GM12875 (cell line): Measurements from ENCODE around the gene GMPPB.

Experiments used
- H3K4me3 ChIP-seq: one replicate; pipeline ENCODE4 v1.5.1; 2011; ENCODE audit warnings: low read depth, low read length, control low read depth
- CTCF ChIP-seq: IDR thresholded peaks from 2 replicates; pipeline ENCODE4 v1.5.1; 2011; ENCODE audit warnings: low read depth, mild to moderate bottlenecking, control low read depth, inconsistent platforms, low read length, moderate library complexity, borderline replicate concordance; ENCODE audit not compliant: insufficient read depth

The GMPPB gene

GRCh38 chr3:49674497-49674983 lies 49.2 kb downstream of the GMPPB start:
- TF ChIP-seq CTCF, result no peak
- peak overlapping the region; percentile 83 for H3K4me3 ChIP-seq

DNA sequence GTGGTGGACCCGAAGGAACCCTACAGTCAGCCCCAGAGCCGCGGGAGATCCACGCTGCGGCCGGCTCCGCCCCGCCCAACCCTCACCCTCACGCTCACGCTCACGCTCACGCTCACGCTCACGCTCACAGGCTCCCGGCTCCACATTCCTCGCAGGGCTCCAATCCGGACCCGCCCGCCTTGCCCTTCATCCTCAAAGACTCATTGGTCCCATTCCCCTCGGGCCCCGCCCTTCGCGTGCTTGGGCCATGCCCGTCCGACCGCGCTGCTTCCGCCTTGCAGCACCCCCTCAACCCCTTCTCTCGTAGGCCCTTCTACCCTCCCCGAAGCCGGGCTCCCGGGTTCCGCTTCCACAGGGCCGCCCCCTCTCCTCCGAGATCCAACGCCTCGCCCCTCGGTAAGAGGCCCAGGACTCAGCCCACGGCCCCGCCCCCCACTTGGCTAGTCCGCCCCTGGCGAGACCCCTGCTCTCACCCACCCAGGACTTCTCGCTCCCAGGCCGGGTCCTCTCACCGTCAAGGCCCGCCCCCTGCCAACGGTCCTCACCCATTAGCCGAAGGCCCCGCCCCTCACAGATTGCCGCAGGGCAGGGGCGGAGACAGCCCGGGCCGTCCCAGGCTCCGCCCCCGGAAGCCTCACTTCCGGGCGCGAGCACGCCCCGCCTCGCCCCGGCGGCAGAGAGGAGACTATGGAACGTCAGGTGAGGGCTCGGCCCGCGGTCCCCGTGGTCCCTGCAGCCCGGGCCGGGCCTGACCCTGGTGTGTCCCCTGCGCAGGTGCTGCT lies 49.8 kb downstream of the GMPPB start, which contains the start of gene APEH:
TSS of gene APEH (plus strand) at position 637 of the 782 bp plus-strand sequence. CDS start at position 688, 51 bp downstream.
- TF ChIP-seq CTCF, result no peak
- H3K4me3 ChIP-seq, result peak within 1 kb of the TSS; percentile 83

DNA sequence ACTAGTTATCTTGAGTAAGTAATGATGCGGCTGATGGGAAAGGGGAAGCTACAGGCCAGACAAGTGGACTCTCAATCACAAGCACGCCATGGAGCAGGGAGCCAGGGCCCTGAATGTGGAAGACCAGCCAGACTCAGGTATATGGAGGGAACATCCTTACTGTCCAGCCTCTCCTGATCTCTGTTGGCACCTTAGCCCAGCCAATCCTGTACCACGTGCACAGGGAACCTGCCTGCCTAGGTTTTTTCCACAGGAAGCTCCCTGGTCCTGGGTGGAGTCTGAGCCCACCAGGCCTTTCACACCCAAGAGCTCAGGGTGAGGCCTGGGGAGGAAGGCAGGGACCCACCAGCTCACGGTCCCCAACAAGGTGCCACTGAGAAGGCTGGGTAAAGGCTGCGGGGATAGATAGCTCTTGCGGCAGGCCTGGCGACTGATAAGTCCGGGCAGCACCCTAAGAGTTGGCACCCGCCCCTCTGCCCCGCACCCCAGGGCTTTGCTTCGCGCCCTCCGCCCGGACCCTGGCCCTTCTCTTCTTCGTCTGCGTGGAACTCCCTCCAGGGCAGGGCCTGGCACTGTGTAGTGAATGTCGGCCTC lies 50.5 kb downstream of the GMPPB start:
- peak overlapping the region; percentile 83 for H3K4me3 ChIP-seq
- no peak for TF ChIP-seq CTCF

GRCh38 chr3:49671291-49672288 lies 52.2 kb downstream of the GMPPB start:
- TF ChIP-seq CTCF, result peak; percentile 90
- H3K4me3 ChIP-seq, result no peak overlapping the region

DNA sequence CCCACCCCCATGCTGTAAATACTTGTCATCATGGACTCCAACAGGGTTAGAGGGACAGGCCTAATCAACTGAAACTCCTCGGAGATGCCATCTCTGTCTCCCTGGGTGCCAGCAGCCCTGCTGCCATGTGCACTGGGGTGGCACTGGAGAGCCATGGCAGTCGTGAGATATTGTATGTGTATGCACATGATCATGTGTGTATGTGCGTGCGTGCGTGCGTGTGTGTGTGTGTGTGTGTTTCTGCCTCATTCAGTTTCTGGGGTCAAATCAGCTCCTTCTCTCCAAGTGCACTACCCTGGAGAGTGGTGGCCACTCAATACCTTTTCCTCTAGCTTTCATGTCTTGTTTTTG lies 52.8 kb downstream of the GMPPB start:
- H3K4me3 ChIP-seq, result no peak overlapping the region
- TF ChIP-seq CTCF, result no peak
